ENCODE data around the gene HSD17B7. TPM values are rescaled to one million over a fixed set of nuclear protein-coding genes. Genes with fewer than 3 reads are reported as not detected.

HSD17B7 gene
- total RNA-seq, 1 experiment from 2014 or later: 32.0 TPM

GRCh38 chr1:162829268-162829667, 38.8 kb downstream of the HSD17B7 start:
- Histone ChIP-seq H3K4me3 (no peak overlapping the region), H3K9me3 (ENCODE audit: insufficient read depth, low read depth) (no peaks in the 10 kb centered on the region), H3K79me2 (ENCODE audit: low read depth) (no peaks in the 10 kb centered on the region), H3K27me3 (ENCODE audit: insufficient read depth, low read depth) (no peaks in the 10 kb centered on the region), H3F3A (ENCODE audit: insufficient read depth, low read depth) (no peaks in the 10 kb centered on the region), H3K36me3 (ENCODE audit: low read depth) (no peaks in the 10 kb centered on the region), H3K27ac (no peak overlapping the region), H3K9me2 (ENCODE audit: insufficient read depth) (no peaks in the 10 kb centered on the region), H2AFZ (no peak overlapping the region), H4K20me1 (ENCODE audit: insufficient read depth) (no peaks in the 10 kb centered on the region), H3K4me1 (replicated peaks; ENCODE audit: insufficient read depth) (no peaks in the 10 kb centered on the region), H3K4me2 (no peak overlapping the region)
- POLR2A ChIA-PET (ENCODE audit: unreplicated experiment): no interaction called here
- CTCF ChIA-PET: no interaction called here
- no TSS peak for BruUV-seq (replicated peaks)
- intact Hi-C loops (cut with micrococcal nuclease; ENCODE audit: unreplicated experiment): no loop called here
- TF ChIP-seq CTCF (conservative IDR thresholded peaks at IDR 0.05) (no peak), EZH2 (IDR thresholded peaks at IDR 0.05; ENCODE audit: low read depth) (no peak)
- DNase-seq: no peak

DNA sequence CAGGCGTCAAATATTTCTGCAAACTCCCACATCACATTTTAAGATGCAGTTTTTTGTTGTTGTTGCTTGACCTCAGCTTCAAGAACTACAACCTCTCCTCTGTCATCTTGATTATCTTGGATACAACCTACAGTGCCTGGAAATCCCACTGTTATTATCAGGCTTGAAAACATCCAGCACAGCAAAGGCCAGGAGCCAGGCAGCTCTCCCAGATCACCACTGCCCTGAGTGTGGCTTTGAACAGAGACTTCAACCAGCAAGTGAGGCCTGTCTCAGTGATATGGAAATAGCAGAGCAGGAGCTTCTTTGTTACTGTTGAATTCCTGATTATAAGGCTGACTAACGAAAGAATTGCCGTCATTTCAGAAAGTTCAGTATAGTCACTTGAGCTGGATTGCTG, 42.0 kb downstream of the HSD17B7 start:
- H3F3A ChIP-seq (ENCODE audit: insufficient read depth, low read depth): no peaks in the 10 kb centered on the region
- no peaks in the 10 kb centered on the region for H3K4me1 ChIP-seq (replicated peaks; ENCODE audit: insufficient read depth)
- no peak overlapping the region for H3K27ac ChIP-seq
- ChIA-PET CTCF (no interaction called here), POLR2A (ENCODE audit: unreplicated experiment) (no interaction called here)
- H3K9me2 ChIP-seq (ENCODE audit: insufficient read depth): no peaks in the 10 kb centered on the region
- TF ChIP-seq EZH2 (IDR thresholded peaks at IDR 0.05; ENCODE audit: low read depth) (no peak), CTCF (conservative IDR thresholded peaks at IDR 0.05) (no peak)
- no peak overlapping the region for H3K4me2 ChIP-seq
- H3K9me3 ChIP-seq (ENCODE audit: insufficient read depth, low read depth): no peaks in the 10 kb centered on the region
- no peak overlapping the region for H2AFZ ChIP-seq
- no peaks in the 10 kb centered on the region for H3K79me2 ChIP-seq (ENCODE audit: low read depth)
- H4K20me1 ChIP-seq (ENCODE audit: insufficient read depth): no peaks in the 10 kb centered on the region
- no peak overlapping the region for H3K4me3 ChIP-seq
- no peaks in the 10 kb centered on the region for H3K27me3 ChIP-seq (ENCODE audit: insufficient read depth, low read depth)
- DNase-seq: no peak
- intact Hi-C loops (cut with micrococcal nuclease; ENCODE audit: unreplicated experiment): no loop called here
- no peaks in the 10 kb centered on the region for H3K36me3 ChIP-seq (ENCODE audit: low read depth)
- BruUV-seq (replicated peaks): no TSS peak

DNA sequence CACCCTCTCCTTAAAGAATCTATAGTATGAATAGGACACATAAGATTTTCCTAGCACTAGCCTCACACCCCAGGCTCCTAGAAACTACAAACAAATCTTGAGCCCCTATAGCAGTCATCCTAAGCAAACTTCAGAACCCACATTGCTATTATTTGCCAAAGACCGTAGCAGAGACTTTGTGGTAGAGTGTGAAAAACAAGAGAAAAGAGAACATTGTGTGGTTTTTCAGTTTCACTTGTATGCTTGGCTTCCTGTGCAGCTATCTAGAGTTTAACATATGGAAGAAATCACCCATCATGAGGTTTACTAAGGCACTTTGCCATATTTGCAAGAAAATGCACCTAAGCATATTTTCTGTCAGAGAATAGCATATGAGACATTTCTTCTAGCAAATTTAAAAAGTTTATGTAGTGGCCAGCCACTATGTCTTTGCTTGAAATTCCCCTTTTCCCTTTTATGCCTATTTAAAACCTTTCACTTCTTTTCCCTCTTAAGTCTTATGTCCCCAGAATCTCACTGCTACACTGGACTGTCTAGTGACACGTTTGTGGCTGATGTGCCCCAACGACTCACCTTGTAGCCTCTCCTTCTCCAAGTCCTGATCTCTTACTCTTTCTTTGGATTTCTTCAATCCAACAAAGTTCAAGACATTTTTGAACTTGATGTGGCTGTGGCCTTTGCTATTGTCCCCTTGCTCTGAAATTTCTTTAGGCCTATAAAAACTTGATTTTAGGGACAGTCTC, 44.8 kb downstream of the HSD17B7 start:
- Histone ChIP-seq H3K36me3 (ENCODE audit: low read depth) (no peaks in the 10 kb centered on the region), H4K20me1 (ENCODE audit: insufficient read depth) (no peaks in the 10 kb centered on the region), H3K79me2 (ENCODE audit: low read depth) (no peaks in the 10 kb centered on the region), H3K9me3 (ENCODE audit: insufficient read depth, low read depth) (peaks cover 12% of the 10 kb centered on the region; the same call in 1 of the 2 replicates), H2AFZ (no peak overlapping the region), H3K4me3 (no peak overlapping the region), H3K9me2 (ENCODE audit: insufficient read depth) (no peaks in the 10 kb centered on the region), H3K27ac (no peak overlapping the region), H3K27me3 (ENCODE audit: insufficient read depth, low read depth) (no peaks in the 10 kb centered on the region), H3K4me1 (replicated peaks; ENCODE audit: insufficient read depth) (no peaks in the 10 kb centered on the region), H3F3A (ENCODE audit: insufficient read depth, low read depth) (no peaks in the 10 kb centered on the region), H3K4me2 (no peak overlapping the region)
- TF ChIP-seq CTCF (conservative IDR thresholded peaks at IDR 0.05) (no peak), EZH2 (IDR thresholded peaks at IDR 0.05; ENCODE audit: low read depth) (no peak)
- intact Hi-C loops (cut with micrococcal nuclease; ENCODE audit: unreplicated experiment): no loop called here
- CTCF ChIA-PET: no interaction called here
- no TSS peak for BruUV-seq (replicated peaks)
- POLR2A ChIA-PET (ENCODE audit: unreplicated experiment): no interaction called here
- no peak for DNase-seq

All from PC-9 (cell line).